Right hindlimb (tissue), 1 donor: Measurements from ENCODE around the gene ENTHD1.

Experiments
- DNase-seq: peaks from one replicate; pipeline ENCODE4 v3.0.0-alpha.2; 2018

The ENTHD1 gene

GRCh38 chr22:39839917-39840510, 53.5 kb downstream of the ENTHD1 start:
- DNase-seq: no peak

GRCh38 chr22:39839204-39839603, 54.4 kb downstream of the ENTHD1 start:
- DNase-seq: no peak

- no peak for DNase-seq
Observed at GRCh38 chr22:39833610-39834009, 60.0 kb downstream of the ENTHD1 start.

- no peak for DNase-seq
Observed at GRCh38 chr22:39833093-39833492, 60.5 kb downstream of the ENTHD1 start.

- DNase-seq: no peak
Observed at GRCh38 chr22:39832627-39833074, 60.9 kb downstream of the ENTHD1 start.

GRCh38 chr22:39825661-39826102, 67.9 kb downstream of the ENTHD1 start:
- DNase-seq: no peak

- no peak for DNase-seq
Observed at GRCh38 chr22:39821008-39821407, 72.6 kb downstream of the ENTHD1 start.

GRCh38 chr22:39820256-39820655, 73.3 kb downstream of the ENTHD1 start:
- no peak for DNase-seq

- no peak for DNase-seq
Observed at GRCh38 chr22:39819429-39819828, 74.1 kb downstream of the ENTHD1 start.

GRCh38 chr22:39818094-39818493, 75.5 kb downstream of the ENTHD1 start:
- DNase-seq: no peak

GRCh38 chr22:39815932-39816331, 77.6 kb downstream of the ENTHD1 start:
- DNase-seq: no peak

- DNase-seq: no peak
Observed at GRCh38 chr22:39814899-39815298, 78.7 kb downstream of the ENTHD1 start.

GRCh38 chr22:39809772-39810557, 83.6 kb downstream of the ENTHD1 start:
- DNase-seq: no peak

- no peak for DNase-seq
Observed at GRCh38 chr22:39808081-39808480, 85.5 kb downstream of the ENTHD1 start.

- no peak for DNase-seq
Observed at GRCh38 chr22:39806109-39806508, 87.5 kb downstream of the ENTHD1 start.

GRCh38 chr22:39805117-39805516, 88.4 kb downstream of the ENTHD1 start:
- no peak for DNase-seq

GRCh38 chr22:39802682-39803081, 90.9 kb downstream of the ENTHD1 start:
- DNase-seq: no peak

- DNase-seq: no peak
Observed at GRCh38 chr22:39800790-39801520, 92.6 kb downstream of the ENTHD1 start.

GRCh38 chr22:39797528-39798147, 95.9 kb downstream of the ENTHD1 start:
- no peak for DNase-seq

- DNase-seq: no peak
Observed at GRCh38 chr22:39789788-39790187, 103.8 kb downstream of the ENTHD1 start.

GRCh38 chr22:39785232-39785631, 108.3 kb downstream of the ENTHD1 start:
- no peak for DNase-seq

GRCh38 chr22:39777716-39778454, 115.7 kb downstream of the ENTHD1 start:
- no peak for DNase-seq
